Testis (tissue), 5 donors: ENCODE data around the gene FAM228A. TPM values are rescaled to one million over a fixed set of nuclear protein-coding genes. Genes with fewer than 3 reads are reported as not detected.
"Not testable (repeated sequence)": the region's sequence is repeated elsewhere in the genome, so short reads cannot be mapped to it uniquely, and the experiment has no call there.

Source experiments
- DNase-seq: peaks from one replicate; pipeline ENCODE4 v3.0.0-alpha.2; 2019
- H3K27ac ChIP-seq, 2 donors: fragments of 200-600 bp; sonication (generic); one replicate each; pipeline ENCODE4 v1.5.1; 2019
- H3K27me3 ChIP-seq: fragments of 200-600 bp; sonication (generic); one replicate; pipeline ENCODE4 v1.5.1; 2019
- H3K36me3 ChIP-seq: fragments of 200-600 bp; sonication (generic); one replicate; pipeline ENCODE4 v1.5.1; 2017; ENCODE audit warnings: low read depth; ENCODE audit errors: missing control alignments
- H3K4me1 ChIP-seq: fragments of 200-600 bp; sonication (generic); one replicate; pipeline ENCODE4 v1.5.1; 2019
- H3K4me3 ChIP-seq, 2 donors: fragments of 200-600 bp; sonication (generic); one replicate each; pipeline ENCODE4 v1.5.1; 2017 to 2019
- H3K9me3 ChIP-seq: fragments of 200-600 bp; sonication (generic); one replicate; pipeline ENCODE4 v1.5.1; 2017
- POLR2A ChIP-seq: fragments of 450-650 bp; IDR thresholded peaks from one replicate; pipeline ENCODE4 v1.6.1; 2017; ENCODE audit warnings: antibody characterized with exemption, mild to moderate bottlenecking, moderate library complexity
- WGBS, 2 donors: methylation state at CpG; one replicate each; pipeline ENCODE4 v1.1.5; 2018; 5-methylcytosine and 5-hydroxymethylcytosine counted together
- intact Hi-C: fragments of 100-400 bp; cut with DNase I; formaldehyde crosslinking; loops from one replicate; pipeline ENCODE4 v1.15.1; 2023; ENCODE audit warnings: low total_unique reads
- long read RNA-seq, 2 donors: transcript quantifications; one replicate each; lab custom pipeline, GENCODE V29; 2026
- polyA plus RNA-seq: library from polyadenylated mRNA; stranded (reverse); fragments of 350-450 nt; fragmentation: Illumina TruSeq; extraction: RNeasy Lipid Tissue Mini Kit (QIAGEN cat#74804); gene quantifications from one replicate; pipeline ENCODE4 v1.2.3, GENCODE V29; 2014; ENCODE audit warnings: low read depth, low replicate concordance; ENCODE audit not compliant: insufficient read depth
- total RNA-seq, 2 donors: library from RNA; depleted of rRNA; stranded (reverse); fragments of >200 nt; gene quantifications; one replicate each; pipeline ENCODE4 v1.2.3, GENCODE V29; 2016
- TF ChIP-seq, protein P1 (sequence below), 3 experiments: fragments of 450-650 bp in 2 of 3; fragments of 200-600 bp in 1 of 3; sonication (generic) in 1 of 3; IDR thresholded peaks; one replicate each; pipeline ENCODE4 v1.5.1; 2016 to 2019; ENCODE audit warnings: antibody characterized with exemption in 3 of 3, mild to moderate bottlenecking in 2 of 3, moderate library complexity in 1 of 3

FAM228A gene
- total RNA-seq = 10 to 100 TPM; 29.7 to 33.4 TPM
- polyA plus RNA-seq = 72.4 TPM
- long read RNA-seq, donor 1 = 0 reads
- long read RNA-seq, donor 2 = 0 reads

- peak; percentile 22 for DNase-seq
- Histone ChIP-seq H3K27ac (peak within 1 kb of the TSS; percentile 24 to 39), H3K27me3 (no peaks in the 10 kb centered on the region), H3K9me3 (no peaks in the 10 kb centered on the region), H3K4me1 (no peaks in the 10 kb centered on the region), H3K36me3 (no peaks in the 10 kb centered on the region), H3K4me3 (peak within 1 kb of the TSS; percentile 50 to 63)
- intact Hi-C loops = no loop called here
- TF ChIP-seq, protein P1, sequence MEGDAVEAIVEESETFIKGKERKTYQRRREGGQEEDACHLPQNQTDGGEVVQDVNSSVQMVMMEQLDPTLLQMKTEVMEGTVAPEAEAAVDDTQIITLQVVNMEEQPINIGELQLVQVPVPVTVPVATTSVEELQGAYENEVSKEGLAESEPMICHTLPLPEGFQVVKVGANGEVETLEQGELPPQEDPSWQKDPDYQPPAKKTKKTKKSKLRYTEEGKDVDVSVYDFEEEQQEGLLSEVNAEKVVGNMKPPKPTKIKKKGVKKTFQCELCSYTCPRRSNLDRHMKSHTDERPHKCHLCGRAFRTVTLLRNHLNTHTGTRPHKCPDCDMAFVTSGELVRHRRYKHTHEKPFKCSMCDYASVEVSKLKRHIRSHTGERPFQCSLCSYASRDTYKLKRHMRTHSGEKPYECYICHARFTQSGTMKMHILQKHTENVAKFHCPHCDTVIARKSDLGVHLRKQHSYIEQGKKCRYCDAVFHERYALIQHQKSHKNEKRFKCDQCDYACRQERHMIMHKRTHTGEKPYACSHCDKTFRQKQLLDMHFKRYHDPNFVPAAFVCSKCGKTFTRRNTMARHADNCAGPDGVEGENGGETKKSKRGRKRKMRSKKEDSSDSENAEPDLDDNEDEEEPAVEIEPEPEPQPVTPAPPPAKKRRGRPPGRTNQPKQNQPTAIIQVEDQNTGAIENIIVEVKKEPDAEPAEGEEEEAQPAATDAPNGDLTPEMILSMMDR (IDR thresholded peaks at IDR 0.05) = no peak
- no peak for TF ChIP-seq POLR2A
- WGBS, 2 donors = 36 to 51% methylated on average over 15 to 44 of the region's 46 CpGs
Observed at GRCh38 chr2:24174851-24175277, at the start of gene FAM228A. TSS of gene FAM228A (plus strand) at chr2:24175053. CDS start at chr2:24175481, 428 bp downstream.

DNA sequence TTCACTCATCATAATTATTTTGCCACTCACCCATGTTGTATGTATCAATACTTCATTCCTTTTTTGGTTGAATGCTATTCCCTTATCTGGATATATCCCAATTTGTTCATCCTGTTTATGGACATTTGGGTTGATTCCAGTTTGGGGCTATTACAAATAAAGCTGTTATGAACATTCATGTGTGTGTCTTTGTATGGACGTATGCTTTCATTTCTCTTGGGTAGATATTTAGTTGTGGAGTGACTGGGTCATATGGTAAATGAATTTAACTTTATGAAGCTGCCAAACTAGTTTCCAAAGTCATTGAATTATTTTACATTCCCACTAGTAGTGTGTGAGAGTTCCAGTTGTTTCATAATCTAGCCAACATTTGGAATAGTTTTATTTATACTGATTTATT lies 48.9 kb upstream of the FAM228A start:
- intact Hi-C loops = no loop called here
- WGBS, 2 donors = 59 to 64% methylated on average over 1 of the region's 1 CpG
- DNase-seq = no peak
- Histone ChIP-seq H3K27ac (no peak overlapping the region), H3K36me3 (no peaks in the 10 kb centered on the region), H3K27me3 (no peaks in the 10 kb centered on the region), H3K4me3 (no peak overlapping the region), H3K4me1 (peaks cover 18% of the 10 kb centered on the region), H3K9me3 (no peaks in the 10 kb centered on the region)
- TF ChIP-seq, protein P1 (IDR thresholded peaks at IDR 0.05) = no peak
- TF ChIP-seq POLR2A = no peak

- TF ChIP-seq, protein P1 (IDR thresholded peaks at IDR 0.05) = no peak
- TF ChIP-seq POLR2A = no peak
- no peak for DNase-seq
- H3K27me3 ChIP-seq = no peaks in the 10 kb centered on the region
- H3K4me3 ChIP-seq = no peak overlapping the region
- no peaks in the 10 kb centered on the region for H3K4me1 ChIP-seq
- no peaks in the 10 kb centered on the region for H3K9me3 ChIP-seq
- WGBS, 2 donors = 85 to 100% methylated on average over 3 of the region's 3 CpGs
- intact Hi-C loops = no loop called here
- no peaks in the 10 kb centered on the region for H3K36me3 ChIP-seq
- H3K27ac ChIP-seq = no peak overlapping the region
Observed at GRCh38 chr2:24132543-24132942, 42.3 kb upstream of the FAM228A start.

- DNase-seq, H3K36me3 ChIP-seq, intact Hi-C loops, H3K4me1 ChIP-seq, H3K9me3 ChIP-seq, H3K27ac ChIP-seq, H3K27me3 ChIP-seq, H3K4me3 ChIP-seq: not testable (repeated sequence)
- 85 to 96% methylated on average over 5 of the region's 5 CpGs for WGBS, 2 donors
Observed at GRCh38 chr2:24140305-24140704, 34.5 kb upstream of the FAM228A start.

DNA sequence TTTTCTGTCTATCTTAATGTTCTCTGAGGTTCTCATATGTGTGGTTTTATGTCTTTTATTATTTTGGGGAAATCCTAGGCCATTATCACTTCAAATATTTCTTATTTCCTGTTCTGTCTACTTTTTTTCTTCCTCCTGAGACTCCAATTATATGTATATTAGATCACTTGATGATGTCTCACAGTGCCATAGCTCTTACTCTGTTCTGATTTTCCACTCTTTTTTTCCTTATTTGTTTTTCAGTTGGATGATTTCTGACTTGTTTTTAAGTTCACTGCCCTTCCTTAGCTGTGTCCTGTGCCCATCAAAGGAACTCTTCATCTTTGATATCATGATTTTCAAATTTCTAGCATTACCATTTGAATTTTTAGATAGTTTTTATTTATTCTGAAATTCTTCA lies 27.5 kb upstream of the FAM228A start:
- H3K4me3 ChIP-seq = no peak overlapping the region
- intact Hi-C loops = no loop called here
- H3K9me3 ChIP-seq = no peaks in the 10 kb centered on the region
- no peaks in the 10 kb centered on the region for H3K4me1 ChIP-seq
- H3K36me3 ChIP-seq = no peaks in the 10 kb centered on the region
- no peaks in the 10 kb centered on the region for H3K27me3 ChIP-seq
- TF ChIP-seq, protein P1 (IDR thresholded peaks at IDR 0.05) = no peak
- no peak for TF ChIP-seq POLR2A
- no peak overlapping the region for H3K27ac ChIP-seq
- DNase-seq = no peak
